Gastroesophageal sphincter (tissue), 3 donors: Measurements from ENCODE around the gene CACNA1C.

ENCODE experiments used
- POLR2AphosphoS5 ChIP-seq: sonication (generic); formaldehyde crosslinking; IDR thresholded peaks from one replicate; pipeline ENCODE4 v1.6.1; 2017; ENCODE audit warnings: antibody characterized with exemption
- TF ChIP-seq, protein P1 (sequence below), 4 experiments: fragments of 200-600 bp in 2 of 4; fragments of 450-650 bp in 2 of 4; sonication (generic) in 1 of 4; IDR thresholded peaks; one replicate each; pipeline ENCODE4 v1.5.1; 2017 to 2019; ENCODE audit warnings: antibody characterized with exemption in 4 of 4, mild to moderate bottlenecking in 2 of 4, moderate library complexity in 2 of 4

DNA sequence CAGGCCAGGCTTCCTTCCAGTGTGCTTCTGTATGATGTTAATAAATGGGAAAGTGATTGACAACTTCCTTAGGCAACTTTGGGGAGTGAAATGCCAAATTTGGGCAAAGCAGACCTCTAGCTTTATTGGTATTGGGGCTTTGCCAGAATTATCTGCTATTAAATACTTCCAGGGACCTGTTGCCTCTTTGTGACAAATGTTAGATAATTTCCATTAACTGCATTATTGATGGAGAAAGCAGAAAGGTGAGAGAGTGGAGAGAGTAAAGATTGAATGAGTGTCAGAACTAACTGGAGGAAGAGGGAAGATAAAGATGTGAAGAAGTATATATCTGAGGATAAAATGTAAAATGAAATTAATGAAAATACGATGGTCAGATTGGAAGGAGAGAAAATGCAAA, 94.5 kb downstream of the CACNA1C start:
- TF ChIP-seq POLR2AphosphoS5 = no peak
- TF ChIP-seq, protein P1, sequence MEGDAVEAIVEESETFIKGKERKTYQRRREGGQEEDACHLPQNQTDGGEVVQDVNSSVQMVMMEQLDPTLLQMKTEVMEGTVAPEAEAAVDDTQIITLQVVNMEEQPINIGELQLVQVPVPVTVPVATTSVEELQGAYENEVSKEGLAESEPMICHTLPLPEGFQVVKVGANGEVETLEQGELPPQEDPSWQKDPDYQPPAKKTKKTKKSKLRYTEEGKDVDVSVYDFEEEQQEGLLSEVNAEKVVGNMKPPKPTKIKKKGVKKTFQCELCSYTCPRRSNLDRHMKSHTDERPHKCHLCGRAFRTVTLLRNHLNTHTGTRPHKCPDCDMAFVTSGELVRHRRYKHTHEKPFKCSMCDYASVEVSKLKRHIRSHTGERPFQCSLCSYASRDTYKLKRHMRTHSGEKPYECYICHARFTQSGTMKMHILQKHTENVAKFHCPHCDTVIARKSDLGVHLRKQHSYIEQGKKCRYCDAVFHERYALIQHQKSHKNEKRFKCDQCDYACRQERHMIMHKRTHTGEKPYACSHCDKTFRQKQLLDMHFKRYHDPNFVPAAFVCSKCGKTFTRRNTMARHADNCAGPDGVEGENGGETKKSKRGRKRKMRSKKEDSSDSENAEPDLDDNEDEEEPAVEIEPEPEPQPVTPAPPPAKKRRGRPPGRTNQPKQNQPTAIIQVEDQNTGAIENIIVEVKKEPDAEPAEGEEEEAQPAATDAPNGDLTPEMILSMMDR (IDR thresholded peaks at IDR 0.05) = no peak
